Measurements from ENCODE around the gene PNPLA8.
A peak's percentile ranks its signal among the peaks of the same experiment; 100 is the strongest.
"Not testable (repeated sequence)": the region's sequence is repeated elsewhere in the genome, so short reads cannot be mapped to it uniquely, and the experiment has no call there.

PNPLA8 gene

DNA sequence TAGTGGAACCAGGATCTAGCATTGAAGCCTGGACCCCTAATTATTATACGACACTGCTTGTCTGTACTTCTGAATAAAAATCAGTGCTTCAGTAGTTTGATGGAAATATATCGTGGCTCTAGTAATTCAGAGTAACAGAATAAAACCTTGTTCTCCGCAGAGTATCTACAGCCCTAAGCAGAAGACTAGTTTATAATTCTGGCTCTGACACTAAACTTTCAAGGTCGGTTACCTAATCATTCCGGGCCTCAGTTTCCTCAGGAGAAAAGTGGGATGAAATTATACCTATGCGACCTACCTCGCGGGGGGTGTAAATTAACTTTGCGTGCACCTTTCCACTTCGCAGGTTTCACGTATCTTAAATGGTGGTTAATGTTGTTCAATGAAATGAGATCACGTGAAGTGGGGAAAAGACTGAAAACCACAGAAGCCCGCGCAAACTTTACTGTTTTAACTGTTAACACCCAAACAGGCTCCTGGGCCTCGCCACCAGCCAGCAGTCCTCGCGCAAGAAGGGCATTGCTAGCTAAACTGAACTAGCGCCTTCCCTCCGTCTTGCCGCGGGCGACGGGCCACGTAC lies 43.0 kb upstream of the PNPLA8 start:
- Mint-ChIP-seq H3K27me3 (ENCODE audit: low read depth) (no peaks in the 10 kb centered on the region), H3K27ac (peak overlapping the region; percentile 84 to 98 (median 95)), H3K4me3 (peak overlapping the region; percentile 90 to 95 (median 94)), H3K4me1 (peaks cover 27% of the 10 kb centered on the region), H3K9me3 (peaks cover 6% of the 10 kb centered on the region), H3K36me3 (ENCODE audit: low read depth) (peaks cover 42% of the 10 kb centered on the region)
- TF ChIP-seq, protein P1, sequence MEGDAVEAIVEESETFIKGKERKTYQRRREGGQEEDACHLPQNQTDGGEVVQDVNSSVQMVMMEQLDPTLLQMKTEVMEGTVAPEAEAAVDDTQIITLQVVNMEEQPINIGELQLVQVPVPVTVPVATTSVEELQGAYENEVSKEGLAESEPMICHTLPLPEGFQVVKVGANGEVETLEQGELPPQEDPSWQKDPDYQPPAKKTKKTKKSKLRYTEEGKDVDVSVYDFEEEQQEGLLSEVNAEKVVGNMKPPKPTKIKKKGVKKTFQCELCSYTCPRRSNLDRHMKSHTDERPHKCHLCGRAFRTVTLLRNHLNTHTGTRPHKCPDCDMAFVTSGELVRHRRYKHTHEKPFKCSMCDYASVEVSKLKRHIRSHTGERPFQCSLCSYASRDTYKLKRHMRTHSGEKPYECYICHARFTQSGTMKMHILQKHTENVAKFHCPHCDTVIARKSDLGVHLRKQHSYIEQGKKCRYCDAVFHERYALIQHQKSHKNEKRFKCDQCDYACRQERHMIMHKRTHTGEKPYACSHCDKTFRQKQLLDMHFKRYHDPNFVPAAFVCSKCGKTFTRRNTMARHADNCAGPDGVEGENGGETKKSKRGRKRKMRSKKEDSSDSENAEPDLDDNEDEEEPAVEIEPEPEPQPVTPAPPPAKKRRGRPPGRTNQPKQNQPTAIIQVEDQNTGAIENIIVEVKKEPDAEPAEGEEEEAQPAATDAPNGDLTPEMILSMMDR (IDR thresholded peaks at IDR 0.05; ENCODE audit: unreplicated experiment in 3 of 3): no peak

DNA sequence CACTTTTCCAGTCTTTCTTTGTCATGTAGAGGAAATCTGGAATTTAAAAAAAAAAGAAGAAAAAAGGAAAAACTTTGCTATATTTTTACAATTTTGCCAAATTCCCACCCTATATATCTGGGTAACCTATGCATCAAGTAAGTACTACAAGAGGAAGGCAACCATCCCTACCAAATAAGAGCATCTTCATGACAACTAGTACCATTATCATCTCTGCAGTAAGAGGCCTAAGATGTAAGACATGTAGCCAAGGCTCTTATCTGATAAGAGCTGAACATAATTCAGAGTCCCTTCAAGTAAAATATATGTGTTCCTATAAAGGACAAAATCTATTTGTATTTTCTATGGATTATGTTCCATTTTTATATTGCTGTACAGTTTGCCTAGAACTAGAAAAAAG lies 40.1 kb upstream of the PNPLA8 start:
- Mint-ChIP-seq H3K27ac (no peak overlapping the region), H3K4me3 (no peak overlapping the region), H3K36me3 (ENCODE audit: low read depth) (peaks cover 41% of the 10 kb centered on the region), H3K27me3 (ENCODE audit: low read depth) (no peaks in the 10 kb centered on the region), H3K9me3 (peaks cover 13% of the 10 kb centered on the region), H3K4me1 (peaks cover 16% of the 10 kb centered on the region)
- TF ChIP-seq, protein P1 (IDR thresholded peaks at IDR 0.05; ENCODE audit: unreplicated experiment in 3 of 3): no peak

DNA sequence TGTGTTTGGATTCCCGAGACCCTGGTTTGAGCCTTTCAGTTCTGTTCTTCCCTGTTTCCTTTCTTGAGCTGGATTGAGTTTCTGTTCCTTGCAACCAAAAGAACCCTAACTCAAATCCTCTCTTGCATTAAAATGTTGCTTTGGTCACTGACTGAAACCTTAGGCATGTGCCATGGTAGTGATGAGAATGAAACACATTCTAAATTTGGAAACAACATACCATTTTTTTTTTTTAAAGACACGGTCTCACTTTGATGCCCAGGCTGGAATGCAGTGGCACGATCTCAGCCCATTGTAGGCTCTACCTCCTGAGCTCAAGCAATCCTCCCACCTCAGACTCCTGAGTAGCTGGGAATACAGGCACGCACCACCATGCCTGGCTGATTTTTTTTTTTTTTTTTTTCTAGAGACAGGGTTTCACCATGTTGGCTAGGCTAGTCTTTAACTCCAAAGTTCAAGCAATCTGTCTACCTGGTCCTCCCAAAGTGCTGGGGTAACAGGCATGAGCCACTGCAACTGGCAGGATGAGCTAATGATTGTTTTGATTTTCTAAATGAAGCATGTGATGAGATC lies 35.2 kb upstream of the PNPLA8 start:
- Mint-ChIP-seq H3K36me3 (ENCODE audit: low read depth) (peaks cover 72% of the 10 kb centered on the region), H3K27me3 (ENCODE audit: low read depth) (no peaks in the 10 kb centered on the region), H3K4me3 (no peak overlapping the region), H3K4me1 (no peaks in the 10 kb centered on the region), H3K9me3 (peaks cover 42% of the 10 kb centered on the region), H3K27ac (no peak overlapping the region)
- TF ChIP-seq, protein P1 (IDR thresholded peaks at IDR 0.05; ENCODE audit: unreplicated experiment in 3 of 3): no peak

DNA sequence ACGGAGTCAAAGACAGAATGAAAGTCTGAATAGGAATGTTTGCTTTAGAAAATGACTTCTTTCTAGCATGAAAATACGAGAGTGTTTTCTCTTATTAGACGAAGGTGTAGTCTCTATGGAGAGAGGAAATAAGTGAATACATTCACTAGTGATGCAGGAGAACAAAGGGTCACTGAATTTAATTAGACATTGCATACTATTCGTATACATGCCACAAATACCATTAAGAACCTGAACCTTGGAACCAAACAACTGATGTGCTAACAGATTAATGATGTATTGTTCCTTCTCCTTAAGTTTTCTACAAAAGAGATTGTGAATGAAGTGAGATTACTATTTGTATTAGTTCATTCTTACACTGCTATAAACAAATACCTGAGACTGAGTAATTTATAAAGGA lies 33.3 kb upstream of the PNPLA8 start:
- peaks cover 65% of the 10 kb centered on the region for H3K36me3 Mint-ChIP-seq (ENCODE audit: low read depth)
- no peaks in the 10 kb centered on the region for H3K27me3 Mint-ChIP-seq (ENCODE audit: low read depth)
- H3K9me3 Mint-ChIP-seq: peaks cover 40% of the 10 kb centered on the region
- TF ChIP-seq, protein P1 (IDR thresholded peaks at IDR 0.05; ENCODE audit: unreplicated experiment in 3 of 3): no peak
- H3K27ac Mint-ChIP-seq: no peak overlapping the region
- no peak overlapping the region for H3K4me3 Mint-ChIP-seq
- no peaks in the 10 kb centered on the region for H3K4me1 Mint-ChIP-seq

DNA sequence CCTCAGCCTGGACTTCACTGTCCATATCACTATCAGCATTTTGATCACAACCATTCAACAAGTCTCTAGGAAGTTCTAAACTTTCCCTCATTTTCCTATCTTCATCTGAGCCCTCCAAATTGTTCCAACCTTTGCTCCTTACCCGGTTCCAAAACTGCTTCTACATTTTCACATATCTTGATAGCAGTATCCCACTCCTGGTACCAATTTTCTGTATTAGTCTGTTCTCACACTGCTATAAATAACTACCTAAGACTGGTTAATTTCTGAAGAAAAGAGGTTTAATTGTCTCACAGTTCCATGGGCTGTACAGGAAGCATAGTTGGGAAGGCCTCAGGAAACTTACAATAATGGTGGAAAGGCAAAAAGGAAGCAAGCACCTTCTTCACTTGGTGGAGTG lies 31.7 kb upstream of the PNPLA8 start:
- TF ChIP-seq, protein P1 (IDR thresholded peaks at IDR 0.05; ENCODE audit: unreplicated experiment in 3 of 3): no peak
- Mint-ChIP-seq H3K36me3 (ENCODE audit: low read depth) (peaks cover 61% of the 10 kb centered on the region), H3K4me1 (no peaks in the 10 kb centered on the region), H3K27ac (no peak overlapping the region), H3K9me3 (peaks cover 43% of the 10 kb centered on the region), H3K4me3 (no peak overlapping the region), H3K27me3 (ENCODE audit: low read depth) (no peaks in the 10 kb centered on the region)

DNA sequence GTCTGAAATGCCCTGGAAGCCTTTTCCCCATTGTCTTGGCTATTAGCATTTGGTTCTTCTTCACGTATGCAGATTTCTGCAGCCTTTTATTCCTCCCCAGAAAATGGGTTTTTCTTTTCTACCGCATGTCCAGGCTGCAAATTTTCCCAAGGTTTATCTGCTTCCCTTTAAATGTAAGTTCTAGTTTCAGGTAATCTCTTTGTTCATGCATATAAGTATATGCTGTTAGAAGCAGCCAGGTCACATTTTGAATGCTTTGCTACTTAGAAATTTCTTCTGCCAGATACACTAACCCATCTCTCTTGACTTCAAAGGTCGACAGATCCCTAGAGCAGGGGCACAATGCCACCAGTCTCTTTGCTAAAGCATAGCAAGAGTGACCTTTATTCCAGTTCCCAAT lies 31.3 kb upstream of the PNPLA8 start:
- TF ChIP-seq, protein P1 (IDR thresholded peaks at IDR 0.05; ENCODE audit: unreplicated experiment in 3 of 3): no peak
- no peak overlapping the region for H3K27ac Mint-ChIP-seq
- H3K4me3 Mint-ChIP-seq: no peak overlapping the region
- H3K9me3 Mint-ChIP-seq: peaks cover 40% of the 10 kb centered on the region
- H3K27me3 Mint-ChIP-seq (ENCODE audit: low read depth): no peaks in the 10 kb centered on the region
- peaks cover 57% of the 10 kb centered on the region for H3K36me3 Mint-ChIP-seq (ENCODE audit: low read depth)
- H3K4me1 Mint-ChIP-seq: no peaks in the 10 kb centered on the region

DNA sequence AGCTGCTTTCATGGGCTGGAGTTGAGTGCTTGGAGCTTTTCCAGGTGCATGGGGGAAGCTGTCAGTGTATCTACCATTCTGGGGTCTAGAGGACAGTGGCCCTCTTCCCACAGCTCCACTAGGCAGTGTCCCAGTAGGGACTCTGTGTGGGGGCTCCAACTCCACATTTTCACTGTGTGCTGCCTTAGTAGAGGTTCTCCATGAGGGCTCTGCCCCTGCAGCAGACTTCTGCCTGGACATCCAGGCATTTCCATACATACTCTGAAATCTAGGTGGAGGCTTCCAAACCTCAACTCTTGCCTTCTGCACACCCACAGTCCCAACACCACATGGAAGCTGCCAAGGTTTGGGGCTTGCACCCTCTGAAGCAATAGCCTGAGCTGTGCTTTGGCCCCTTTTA lies 30.7 kb upstream of the PNPLA8 start:
- not testable (repeated sequence) for H3K4me1 Mint-ChIP-seq; H3K4me3 Mint-ChIP-seq; H3K27me3 Mint-ChIP-seq (ENCODE audit: low read depth); H3K27ac Mint-ChIP-seq
- Mint-ChIP-seq H3K36me3 (ENCODE audit: low read depth) (peaks cover 55% of the 10 kb centered on the region), H3K9me3 (peaks cover 39% of the 10 kb centered on the region)

DNA sequence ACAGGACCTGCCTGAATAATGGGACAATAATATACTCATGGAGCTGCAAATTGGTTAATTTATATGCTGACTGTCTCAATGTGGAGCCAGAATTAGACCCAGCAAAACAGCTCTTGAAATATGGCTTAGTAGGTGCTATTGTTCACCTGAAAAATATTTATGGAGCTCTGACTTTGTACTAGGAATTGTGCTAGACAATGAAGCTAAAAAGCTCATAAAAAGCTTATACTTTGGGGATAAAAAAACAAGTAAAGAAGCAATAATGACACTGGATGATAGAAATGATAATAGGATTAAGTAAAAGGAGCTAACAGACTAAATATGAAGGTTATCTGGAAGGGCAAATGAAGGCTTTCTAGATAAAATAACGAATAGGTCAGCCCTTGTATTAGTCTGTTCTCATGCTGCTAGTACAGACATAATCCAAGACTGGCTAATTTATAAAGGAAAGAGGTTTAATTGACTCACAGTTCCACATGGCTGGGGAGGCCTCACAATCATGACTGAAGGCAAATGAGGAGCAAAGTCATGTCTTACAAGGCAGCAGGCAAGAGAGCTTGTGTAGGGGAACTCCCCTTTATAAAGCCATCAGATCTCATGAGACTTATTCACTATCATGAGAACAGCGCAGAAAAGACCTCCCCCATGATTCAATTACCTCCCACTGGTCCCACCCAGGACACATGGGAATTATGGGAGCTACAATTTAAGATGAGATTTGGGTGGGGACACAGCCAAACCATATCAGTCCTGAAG lies 22.4 kb upstream of the PNPLA8 start:
- H3K4me3 Mint-ChIP-seq: not testable (repeated sequence)

More for the DNA sequence above, 22.4 kb upstream of the PNPLA8 start:
- not testable (repeated sequence) for H3K4me1 Mint-ChIP-seq; H3K27me3 Mint-ChIP-seq (ENCODE audit: low read depth); H3K9me3 Mint-ChIP-seq
- H3K36me3 Mint-ChIP-seq (ENCODE audit: low read depth): peaks cover 10% of the 10 kb centered on the region
- H3K27ac Mint-ChIP-seq: peak overlapping the region in 1 of 3 experiments; percentile 67

All from nephron (organoid).